Panc1 (cell line): Measurements from ENCODE around the gene C2CD2. TPM values are rescaled to one million over a fixed set of nuclear protein-coding genes. Genes with fewer than 3 reads are reported as not detected.

ENCODE experiments used
- ATAC-seq: fragments of 200-7000 bp; cut with Tn5 transposase; 2 replicates; pipeline ENCODE4 v1.9.1; 2020; ENCODE audit warnings: mild to moderate bottlenecking, moderate library complexity
- BruUV-seq: library from RNA; stranded (reverse); fragments of 400-500 nt; replicated peaks from 2 replicates; lab custom pipeline; 2021; lab: Mats Ljungman, UMichigan
- CTCF ChIA-PET: fragments of 300-600 bp; sonication (Branson Sonifier 250); formaldehyde crosslinking; loops from one replicate; lab custom pipeline; 2022; ENCODE audit warnings: antibody characterized with exemption; lab: Charles Lee
- POLR2A ChIA-PET: fragments of 300-600 bp; sonication (Branson Sonifier 250); formaldehyde crosslinking; loops from one replicate; lab custom pipeline; 2022; ENCODE audit warnings: antibody characterized with exemption; lab: Charles Lee
- DNase-seq: peaks from one replicate; pipeline ENCODE4 v3.0.0-alpha.2; 2010; ENCODE audit warnings: low read depth, low spot score
- H3K27ac ChIP-seq: 2 replicates; pipeline ENCODE4 v1.5.1; 2011; ENCODE audit warnings: mild to moderate bottlenecking, low read length, inconsistent platforms
- H3K27me3 ChIP-seq: fragments of 200-500 bp; sonication (Bioruptor generic); 2 replicates; pipeline ENCODE4 v1.6.0; 2014; ENCODE audit warnings: low read length, inconsistent platforms; ENCODE audit not compliant: control insufficient read depth, insufficient read depth
- H3K36me3 ChIP-seq: fragments of 200-500 bp; sonication (Bioruptor generic); 2 replicates; pipeline ENCODE4 v1.5.1; 2014; ENCODE audit warnings: inconsistent platforms, mild to moderate bottlenecking, low read length, moderate library complexity; ENCODE audit not compliant: control insufficient read depth, insufficient read depth
- H3K4me1 ChIP-seq: 2 replicates; pipeline ENCODE4 v1.5.1; 2011; ENCODE audit warnings: inconsistent platforms, mild to moderate bottlenecking, low read length, moderate library complexity; ENCODE audit not compliant: control insufficient read depth, insufficient read depth
- H3K4me3 ChIP-seq, 2 experiments: 2 replicates each; pipeline ENCODE4 v1.5.1; 2011 to 2012; ENCODE audit warnings: low read depth in 2 of 2, low read length in 2 of 2, mild to moderate bottlenecking in 2 of 2, inconsistent platforms in 1 of 2, moderate library complexity in 1 of 2
- H3K9me3 ChIP-seq: fragments of 200-500 bp; sonication (Bioruptor generic); 2 replicates; pipeline ENCODE4 v1.5.1; 2014; ENCODE audit warnings: low read depth, mild to moderate bottlenecking, inconsistent platforms, low read length, moderate library complexity; ENCODE audit not compliant: control insufficient read depth, insufficient read depth
- POLR2AphosphoS5 ChIP-seq: IDR thresholded peaks from 2 replicates; pipeline ENCODE4 v1.6.1; 2012; ENCODE audit warnings: mild to moderate bottlenecking, low read depth, low read length, moderate library complexity
- SIN3A ChIP-seq: IDR thresholded peaks from 2 replicates; pipeline ENCODE4 v1.6.1; 2012; ENCODE audit warnings: low read depth, mild to moderate bottlenecking, low read length, moderate library complexity, borderline replicate concordance; ENCODE audit not compliant: insufficient read depth
- TCF7L2 ChIP-seq: IDR thresholded peaks from 2 replicates; pipeline ENCODE4 v1.6.1; 2011; ENCODE audit warnings: mild to moderate bottlenecking, low read depth, low read length, inconsistent platforms
- in situ Hi-C: cut with HindIII; loops from 2 replicates; pipeline ENCODE4 v1.10.0; 2016; ENCODE audit warnings: low sequenced_read_pairs, low pct_unique_long_range_greater_than_20kb
- intact Hi-C: fragments of 100-400 bp; cut with micrococcal nuclease; formaldehyde crosslinking; loops from one replicate; pipeline ENCODE4 v1.10.0; 2022; ENCODE audit not compliant: unreplicated experiment
- total RNA-seq: library from RNA; stranded (reverse); gene quantifications from one replicate; pipeline ENCODE4 v1.2.1, GENCODE V29; 2021; ENCODE audit not compliant: unreplicated experiment
- TF ChIP-seq, protein P1 (sequence below), 2 experiments: IDR thresholded peaks; 2 replicates each; pipeline ENCODE4 v1.6.1; 2011 to 2012; ENCODE audit warnings: low read depth in 2 of 2, control low read depth in 1 of 2, low read length in 1 of 2, mild to moderate bottlenecking in 1 of 2, moderate library complexity in 1 of 2; ENCODE audit not compliant: insufficient read depth in 1 of 2
- TF ChIP-seq, protein P2 (sequence below): fragments of 450-650 bp; IDR thresholded peaks from 2 replicates; pipeline ENCODE4 v1.5.1; 2017; ENCODE audit warnings: mild to moderate bottlenecking

The C2CD2 gene
- total RNA-seq, 1 experiment from 2014 or later, result 14.0 TPM

DNA sequence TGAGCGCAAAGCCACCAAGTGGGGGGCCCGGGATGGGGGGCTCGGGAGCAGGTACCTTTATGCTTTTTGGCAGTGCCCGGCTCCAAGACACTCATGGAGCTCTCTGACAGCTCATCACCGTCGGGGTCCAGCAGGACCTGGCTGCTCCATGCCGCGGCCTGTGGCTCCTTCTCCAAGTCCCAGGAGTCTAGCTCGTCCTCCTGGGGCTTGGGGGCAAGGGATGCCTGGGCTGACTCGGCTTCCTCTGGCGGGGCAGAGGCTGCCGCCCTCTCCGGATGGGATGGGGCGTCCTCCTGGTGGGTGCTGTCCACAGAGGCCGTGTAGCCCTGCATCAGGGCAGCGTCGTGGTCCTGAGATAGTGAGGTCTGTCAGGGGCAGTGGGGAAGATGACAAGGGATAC, 54.8 kb downstream of the C2CD2 start:
- TF ChIP-seq TCF7L2, result no peak
- TF ChIP-seq POLR2AphosphoS5, result no peak
- TF ChIP-seq, protein P1, sequence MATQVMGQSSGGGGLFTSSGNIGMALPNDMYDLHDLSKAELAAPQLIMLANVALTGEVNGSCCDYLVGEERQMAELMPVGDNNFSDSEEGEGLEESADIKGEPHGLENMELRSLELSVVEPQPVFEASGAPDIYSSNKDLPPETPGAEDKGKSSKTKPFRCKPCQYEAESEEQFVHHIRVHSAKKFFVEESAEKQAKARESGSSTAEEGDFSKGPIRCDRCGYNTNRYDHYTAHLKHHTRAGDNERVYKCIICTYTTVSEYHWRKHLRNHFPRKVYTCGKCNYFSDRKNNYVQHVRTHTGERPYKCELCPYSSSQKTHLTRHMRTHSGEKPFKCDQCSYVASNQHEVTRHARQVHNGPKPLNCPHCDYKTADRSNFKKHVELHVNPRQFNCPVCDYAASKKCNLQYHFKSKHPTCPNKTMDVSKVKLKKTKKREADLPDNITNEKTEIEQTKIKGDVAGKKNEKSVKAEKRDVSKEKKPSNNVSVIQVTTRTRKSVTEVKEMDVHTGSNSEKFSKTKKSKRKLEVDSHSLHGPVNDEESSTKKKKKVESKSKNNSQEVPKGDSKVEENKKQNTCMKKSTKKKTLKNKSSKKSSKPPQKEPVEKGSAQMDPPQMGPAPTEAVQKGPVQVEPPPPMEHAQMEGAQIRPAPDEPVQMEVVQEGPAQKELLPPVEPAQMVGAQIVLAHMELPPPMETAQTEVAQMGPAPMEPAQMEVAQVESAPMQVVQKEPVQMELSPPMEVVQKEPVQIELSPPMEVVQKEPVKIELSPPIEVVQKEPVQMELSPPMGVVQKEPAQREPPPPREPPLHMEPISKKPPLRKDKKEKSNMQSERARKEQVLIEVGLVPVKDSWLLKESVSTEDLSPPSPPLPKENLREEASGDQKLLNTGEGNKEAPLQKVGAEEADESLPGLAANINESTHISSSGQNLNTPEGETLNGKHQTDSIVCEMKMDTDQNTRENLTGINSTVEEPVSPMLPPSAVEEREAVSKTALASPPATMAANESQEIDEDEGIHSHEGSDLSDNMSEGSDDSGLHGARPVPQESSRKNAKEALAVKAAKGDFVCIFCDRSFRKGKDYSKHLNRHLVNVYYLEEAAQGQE (IDR thresholded peaks at IDR 0.05; ENCODE audit: insufficient read depth in 1 of 2, low read depth in 2 of 2, low read length in 1 of 2), result no peak
- TF ChIP-seq, protein P2, sequence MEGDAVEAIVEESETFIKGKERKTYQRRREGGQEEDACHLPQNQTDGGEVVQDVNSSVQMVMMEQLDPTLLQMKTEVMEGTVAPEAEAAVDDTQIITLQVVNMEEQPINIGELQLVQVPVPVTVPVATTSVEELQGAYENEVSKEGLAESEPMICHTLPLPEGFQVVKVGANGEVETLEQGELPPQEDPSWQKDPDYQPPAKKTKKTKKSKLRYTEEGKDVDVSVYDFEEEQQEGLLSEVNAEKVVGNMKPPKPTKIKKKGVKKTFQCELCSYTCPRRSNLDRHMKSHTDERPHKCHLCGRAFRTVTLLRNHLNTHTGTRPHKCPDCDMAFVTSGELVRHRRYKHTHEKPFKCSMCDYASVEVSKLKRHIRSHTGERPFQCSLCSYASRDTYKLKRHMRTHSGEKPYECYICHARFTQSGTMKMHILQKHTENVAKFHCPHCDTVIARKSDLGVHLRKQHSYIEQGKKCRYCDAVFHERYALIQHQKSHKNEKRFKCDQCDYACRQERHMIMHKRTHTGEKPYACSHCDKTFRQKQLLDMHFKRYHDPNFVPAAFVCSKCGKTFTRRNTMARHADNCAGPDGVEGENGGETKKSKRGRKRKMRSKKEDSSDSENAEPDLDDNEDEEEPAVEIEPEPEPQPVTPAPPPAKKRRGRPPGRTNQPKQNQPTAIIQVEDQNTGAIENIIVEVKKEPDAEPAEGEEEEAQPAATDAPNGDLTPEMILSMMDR, result no peak
- TF ChIP-seq SIN3A, result no peak
- ATAC-seq (no peak), DNase-seq (no peak)
- no TSS peak for BruUV-seq
- no peaks in the 10 kb centered on the region; the same call in 1 of the 2 replicates for H3K36me3 ChIP-seq
- no peaks in the 10 kb centered on the region for H3K4me1 ChIP-seq
- in situ Hi-C loops, result no loop called here
- intact Hi-C loops, result no loop called here
- H3K9me3 ChIP-seq, result no peaks in the 10 kb centered on the region
- POLR2A ChIA-PET, result no interaction called here
- no peaks in the 10 kb centered on the region for H3K27me3 ChIP-seq
- H3K27ac ChIP-seq, result no peak overlapping the region
- no peak overlapping the region for H3K4me3 ChIP-seq
- CTCF ChIA-PET, result interaction anchor here (0.7 kb wide), 1 partner anchor 36 kb away, joined by 3 read pairs; no protein-coding TSS in a partner anchor

DNA sequence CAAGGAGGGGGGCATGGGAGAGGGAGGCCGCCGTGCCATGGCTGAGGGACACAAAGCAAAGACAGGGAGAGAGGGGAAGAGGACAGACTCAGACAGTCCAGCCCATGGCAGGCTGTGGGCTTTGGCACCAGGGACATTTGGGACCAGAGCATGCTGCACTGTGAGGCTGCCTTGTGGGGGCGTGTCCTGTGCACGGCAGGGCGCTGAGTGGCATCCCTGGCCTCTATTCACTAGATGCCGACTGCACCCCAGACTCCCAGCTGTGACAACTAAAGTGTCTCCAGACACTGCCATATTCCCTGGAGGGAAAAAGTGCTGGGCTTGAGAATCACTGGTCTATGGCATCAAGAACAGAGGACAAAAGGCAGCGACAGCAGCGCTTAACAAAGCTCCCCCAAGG, 56.1 kb downstream of the C2CD2 start:
- ATAC-seq (no peak), DNase-seq (no peak)
- in situ Hi-C loops, result no loop called here
- no TSS peak for BruUV-seq
- CTCF ChIA-PET, result no interaction called here
- POLR2A ChIA-PET, result no interaction called here
- H3K27me3 ChIP-seq, result no peaks in the 10 kb centered on the region
- TF ChIP-seq, protein P1 (IDR thresholded peaks at IDR 0.05; ENCODE audit: insufficient read depth in 1 of 2, low read depth in 2 of 2, low read length in 1 of 2), result no peak
- TF ChIP-seq POLR2AphosphoS5 (no peak), SIN3A (no peak), TCF7L2 (no peak)
- TF ChIP-seq, protein P2, result no peak
- no peaks in the 10 kb centered on the region for H3K4me1 ChIP-seq
- H3K36me3 ChIP-seq, result no peaks in the 10 kb centered on the region; the same call in 1 of the 2 replicates
- intact Hi-C loops, result no loop called here
- H3K9me3 ChIP-seq, result no peaks in the 10 kb centered on the region
- H3K27ac ChIP-seq, result no peak overlapping the region
- H3K4me3 ChIP-seq, result no peak overlapping the region
